ENCODE measurements around the gene NUBPL.
"Not testable (repeated sequence)": the region's sequence is repeated elsewhere in the genome, so short reads cannot be mapped to it uniquely, and the experiment has no call there.

NUBPL gene

DNA sequence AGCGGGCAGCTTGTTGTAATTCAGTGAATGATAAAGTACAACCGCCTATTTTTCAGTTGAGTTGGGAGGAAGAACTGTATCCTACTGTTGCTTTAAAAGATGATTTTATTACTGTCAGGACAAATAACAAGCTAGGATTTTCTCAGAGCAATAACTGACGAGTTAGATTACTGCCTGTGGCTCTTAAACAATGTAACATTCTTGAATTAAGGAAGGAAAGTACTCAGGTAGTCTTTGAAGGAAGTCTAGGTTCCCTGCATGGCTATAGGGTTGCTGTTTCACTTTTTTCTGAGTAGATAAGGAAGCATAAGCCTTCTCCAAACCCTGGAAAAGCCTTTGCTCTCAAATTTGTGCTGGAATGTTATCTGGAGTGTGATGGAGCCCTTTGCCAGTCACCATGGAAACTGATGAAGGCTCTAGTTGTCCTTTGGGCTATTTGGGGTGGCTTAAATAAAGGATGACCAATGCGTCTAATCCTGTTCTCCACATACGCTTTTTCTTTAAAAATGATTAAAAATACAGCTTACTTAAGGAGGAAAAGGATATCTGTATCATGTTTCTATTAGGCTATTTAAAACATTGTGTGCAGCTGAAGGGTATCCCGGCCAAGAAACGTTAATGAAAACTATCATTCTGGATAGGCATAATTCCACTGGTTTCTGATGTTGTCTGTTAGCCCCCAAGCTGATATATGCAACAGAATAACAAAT, 17.7 kb downstream of the NUBPL start:
- no peak for DNase-seq

DNA sequence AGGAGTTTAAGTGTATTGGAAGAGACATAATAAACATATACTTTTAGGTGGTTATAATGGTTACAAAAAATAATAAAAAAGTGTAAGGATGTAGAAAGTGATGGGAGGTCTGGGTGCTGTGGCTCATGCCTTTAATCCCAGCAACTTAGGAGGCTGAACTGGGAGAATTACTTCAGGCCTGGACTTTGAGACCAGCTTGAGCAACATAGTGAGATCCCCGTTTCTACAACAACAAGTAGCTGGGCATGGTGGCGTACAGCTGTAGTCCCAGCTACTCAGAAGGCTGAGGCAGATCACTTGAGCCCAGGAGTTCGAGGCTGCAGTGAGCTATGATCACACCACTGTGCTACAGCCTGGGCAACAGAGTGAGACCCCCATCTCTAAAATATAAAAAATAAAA, 19.0 kb downstream of the NUBPL start:
- no peak for DNase-seq

DNA sequence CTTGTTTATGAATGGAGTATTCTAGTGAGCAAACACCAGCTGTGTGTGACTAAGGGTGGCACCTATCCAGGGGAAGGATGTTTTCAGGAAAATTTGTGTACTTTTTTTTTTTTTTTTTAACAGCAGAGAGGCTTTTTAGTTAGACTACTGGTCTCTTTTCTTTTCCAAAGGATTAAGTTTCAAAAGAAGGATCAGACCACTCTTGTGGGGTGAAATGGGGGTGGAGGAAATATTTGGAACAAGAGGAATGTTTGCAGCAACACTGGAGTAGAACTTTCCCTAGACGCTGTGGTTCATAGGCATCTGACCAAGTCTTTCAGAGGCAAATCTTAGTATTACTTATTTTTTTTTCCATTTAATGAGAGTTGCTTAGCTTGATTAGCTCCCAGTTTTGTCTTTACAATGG, 21.1 kb downstream of the NUBPL start:
- DNase-seq, result no peak

DNA sequence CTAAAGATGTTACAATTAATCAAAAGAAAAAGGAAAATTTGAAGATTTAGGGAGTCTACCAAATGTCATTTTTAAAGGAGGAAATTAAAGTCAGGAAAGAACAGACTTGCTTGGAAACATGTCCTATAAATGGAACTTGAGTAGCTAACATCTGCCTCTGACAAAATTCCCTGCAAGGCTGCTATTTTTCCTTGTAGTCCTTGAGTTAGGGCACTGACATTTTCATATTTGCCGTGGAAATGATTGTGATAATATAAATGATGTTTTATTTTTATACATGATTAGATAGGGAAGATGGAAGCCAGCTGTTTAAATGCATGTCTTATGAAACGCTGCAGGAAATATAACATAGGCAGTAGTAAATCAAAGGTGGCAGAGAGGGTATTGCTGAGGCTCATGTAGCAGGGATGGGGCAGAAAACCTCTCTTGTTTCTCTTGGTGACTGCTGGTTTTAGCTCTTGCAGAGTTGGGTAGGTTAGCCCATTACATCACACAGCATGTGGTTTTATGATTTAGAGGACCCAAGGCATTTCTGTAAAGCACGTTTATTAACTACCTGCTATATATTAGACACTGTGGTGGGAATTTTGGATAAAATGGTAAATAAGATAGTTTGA, 21.7 kb downstream of the NUBPL start:
- no peak for DNase-seq

DNA sequence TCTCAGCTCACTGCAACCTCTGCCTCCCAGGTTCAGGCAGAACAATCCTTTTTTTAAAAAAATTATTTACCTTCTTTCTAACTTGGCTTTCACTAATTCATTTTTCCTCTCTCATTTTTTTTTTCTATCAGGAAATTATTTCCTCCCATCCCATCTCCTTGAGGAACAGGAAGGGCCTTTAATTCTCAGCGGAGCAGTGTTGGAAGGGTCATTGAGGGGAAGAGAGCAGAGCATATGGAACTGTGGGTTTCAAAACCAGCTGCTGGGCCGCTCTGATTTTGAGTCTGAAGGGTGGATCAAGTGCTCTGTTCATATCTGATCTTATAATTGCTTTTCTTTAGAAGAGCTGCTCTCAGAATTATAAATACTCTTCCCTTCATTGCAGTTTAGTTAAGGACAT, 29.0 kb downstream of the NUBPL start:
- DNase-seq, result no peak

DNA sequence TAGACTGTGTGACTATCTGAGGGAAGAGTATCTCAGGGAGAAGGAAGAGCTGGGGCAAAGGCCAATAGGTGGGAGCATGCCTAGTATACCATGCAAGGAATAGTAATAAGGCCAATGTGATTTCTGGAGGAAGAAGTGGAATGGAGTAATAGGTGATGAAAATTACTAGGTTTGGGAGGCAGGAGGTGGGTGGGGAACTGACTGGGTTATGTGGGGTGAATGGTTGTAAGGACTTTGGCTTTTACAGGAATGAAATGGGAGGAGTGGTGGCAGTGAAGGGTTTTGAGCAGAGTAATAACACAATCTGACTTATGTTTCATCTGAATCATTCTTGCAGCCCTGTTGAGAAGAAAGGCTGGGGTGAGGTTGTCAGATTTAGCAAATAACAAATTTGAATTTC, 30.9 kb downstream of the NUBPL start:
- DNase-seq, result no peak

DNA sequence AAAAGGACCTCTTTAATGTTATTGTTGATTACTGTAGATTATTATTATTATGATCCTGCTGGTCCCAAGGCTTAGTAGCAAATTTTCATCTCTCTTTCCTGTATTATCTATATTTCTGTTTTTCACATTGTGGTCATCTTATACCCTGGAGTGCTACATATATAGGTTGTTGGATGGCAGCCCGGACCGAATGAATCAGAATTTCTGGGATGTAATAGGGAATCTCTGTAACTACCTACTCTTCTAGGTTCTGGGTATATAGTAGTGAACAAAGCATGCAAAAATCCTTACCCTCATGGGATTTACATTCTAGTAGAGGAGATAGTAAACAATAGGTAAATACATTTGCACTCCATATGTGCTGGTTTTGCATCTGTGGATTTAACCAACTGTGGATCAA, 31.4 kb downstream of the NUBPL start:
- no peak for DNase-seq

DNA sequence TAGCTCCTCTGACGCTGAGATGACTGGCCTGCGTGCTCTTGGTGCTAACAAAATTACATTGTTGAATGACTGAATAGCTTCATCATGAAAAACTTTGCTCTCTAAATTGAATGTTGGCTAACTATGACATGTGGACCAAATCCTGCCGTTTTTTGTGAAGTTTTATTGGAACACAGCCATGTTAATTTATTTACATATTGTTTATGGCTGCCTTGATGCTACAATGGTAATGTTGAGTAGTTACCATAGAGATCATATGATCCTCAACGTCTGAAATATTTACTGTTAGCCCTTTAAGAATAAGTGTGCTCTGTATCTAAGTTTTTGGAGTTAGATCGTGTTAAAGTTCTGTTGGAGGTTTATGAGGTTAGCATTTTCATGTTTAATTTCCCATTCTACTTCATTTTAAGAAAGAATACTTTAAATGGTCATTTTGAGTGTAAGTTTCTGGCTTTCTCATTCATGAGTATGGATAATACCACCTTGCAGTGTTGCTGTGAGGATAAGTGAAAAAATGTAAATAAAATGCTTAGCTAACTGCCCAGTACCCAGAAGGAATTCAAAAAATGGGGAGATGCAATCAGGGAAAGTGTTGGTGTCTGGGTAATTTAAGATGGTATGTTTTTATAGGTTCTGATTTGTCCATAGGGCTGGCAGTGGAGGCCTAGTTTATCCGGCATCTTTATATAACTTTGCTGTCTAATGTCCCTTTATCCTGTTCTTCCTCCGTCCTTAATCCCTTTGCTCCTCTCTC, 35.3 kb downstream of the NUBPL start:
- no peak for DNase-seq

DNA sequence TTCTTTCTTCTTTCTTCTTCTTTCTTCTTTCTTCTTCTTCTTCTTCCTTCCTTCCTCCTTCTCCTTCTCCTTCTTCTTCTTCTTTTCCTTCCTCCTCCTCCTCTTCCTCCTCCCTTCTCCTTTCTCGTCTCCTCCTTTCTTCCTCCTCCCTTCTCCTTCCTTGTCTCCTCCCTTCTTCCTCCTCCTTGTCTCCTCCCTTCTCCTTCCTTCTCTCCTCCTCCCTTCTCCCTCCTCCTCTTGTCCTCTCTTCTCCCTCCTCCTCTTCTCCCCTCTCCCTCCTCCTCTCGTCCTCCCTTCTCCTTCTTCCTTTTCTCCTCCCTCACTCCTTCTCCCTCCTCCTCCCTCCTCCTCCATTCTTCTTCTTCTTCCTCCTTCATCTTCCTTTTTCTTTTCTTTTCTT, 44.5 kb downstream of the NUBPL start:
- no peak for DNase-seq

DNA sequence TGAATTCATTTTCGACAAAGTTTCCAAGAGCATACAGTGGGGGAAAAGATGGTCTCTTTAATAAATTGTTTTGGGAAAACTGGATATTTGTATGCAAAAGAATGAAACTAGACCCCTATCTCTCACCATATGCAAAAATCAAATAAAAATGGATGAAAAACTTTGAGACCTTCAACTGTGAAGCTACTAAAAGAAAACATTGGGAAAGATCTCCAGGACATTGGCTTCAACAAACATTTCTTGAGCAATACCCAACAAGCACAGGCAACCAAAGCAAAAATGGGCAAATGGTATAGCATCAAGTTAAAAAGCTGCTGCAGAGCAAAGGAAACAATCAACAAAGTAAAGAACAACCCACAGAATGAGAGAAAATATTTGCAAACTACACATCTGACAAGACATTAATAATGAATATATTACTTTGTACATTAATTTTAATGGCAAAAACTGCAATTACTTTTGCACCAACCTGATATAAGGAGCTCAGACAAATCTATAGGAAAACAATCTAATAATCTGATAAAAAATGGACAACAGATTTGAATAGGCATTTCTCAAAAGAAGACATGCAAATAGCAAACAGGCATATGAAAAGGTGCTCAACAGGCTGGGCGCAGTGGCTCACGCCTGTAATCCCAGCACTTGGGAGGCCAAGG, 50.7 kb downstream of the NUBPL start:
- DNase-seq, result no peak

DNA sequence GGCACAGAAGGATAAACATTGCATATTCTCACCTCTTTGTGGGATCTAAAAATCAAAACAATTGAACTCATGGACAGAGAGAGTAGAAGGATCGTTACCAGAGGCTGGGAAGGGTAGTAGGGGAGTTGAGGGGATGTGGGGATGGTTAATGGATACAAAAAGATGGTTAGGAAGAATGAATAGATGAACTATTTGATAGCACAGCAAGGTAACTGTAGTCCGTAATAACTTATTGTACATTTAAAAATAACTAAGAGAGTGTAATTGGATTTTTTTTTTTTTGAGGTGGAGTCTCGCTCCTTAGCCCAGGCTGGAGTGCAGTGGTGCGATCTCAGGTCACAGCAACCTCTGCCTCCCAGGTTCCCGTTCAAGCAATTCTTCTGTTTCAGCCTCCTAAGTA, 52.0 kb downstream of the NUBPL start:
- no peak for DNase-seq

DNA sequence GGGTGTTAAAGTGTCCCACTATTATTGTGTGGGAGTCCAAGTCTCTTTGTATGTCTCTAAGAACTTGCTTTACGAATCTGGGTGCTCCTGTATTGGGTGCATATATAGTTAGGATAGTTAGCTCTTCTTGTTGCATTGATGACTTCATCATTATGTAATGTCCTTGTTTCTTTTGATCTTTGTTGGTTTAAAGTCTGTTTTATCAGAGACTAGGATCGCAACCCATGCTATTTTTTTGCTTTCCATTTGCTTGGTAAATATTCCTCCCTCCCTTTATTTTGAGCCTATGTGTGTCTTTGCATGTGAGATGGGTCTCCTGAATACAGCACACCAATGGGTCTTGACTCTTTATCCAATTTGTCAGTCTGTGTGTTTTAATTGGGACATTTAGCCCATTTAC, 57.7 kb downstream of the NUBPL start:
- not testable (repeated sequence) for DNase-seq

DNA sequence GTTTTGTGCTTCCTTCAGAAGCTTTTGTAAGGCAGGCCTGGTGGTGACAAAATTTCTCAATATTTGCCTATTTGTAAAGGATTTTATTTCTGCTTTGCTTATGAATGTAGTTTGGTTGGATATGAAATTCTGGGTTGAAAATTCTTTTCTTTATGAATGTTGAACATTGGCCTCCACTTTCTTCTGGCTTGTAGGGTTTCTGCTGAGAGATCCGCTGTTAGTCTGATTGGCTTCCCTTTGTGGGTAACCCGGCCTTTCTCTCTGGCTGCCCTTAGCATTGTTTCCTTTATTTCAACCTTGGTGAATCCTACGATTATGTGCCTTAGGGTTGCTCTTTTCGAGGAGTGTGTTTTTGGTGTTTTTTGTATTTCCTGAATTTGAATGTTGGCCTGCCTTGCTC, 58.2 kb downstream of the NUBPL start:
- DNase-seq, result no peak

DNA sequence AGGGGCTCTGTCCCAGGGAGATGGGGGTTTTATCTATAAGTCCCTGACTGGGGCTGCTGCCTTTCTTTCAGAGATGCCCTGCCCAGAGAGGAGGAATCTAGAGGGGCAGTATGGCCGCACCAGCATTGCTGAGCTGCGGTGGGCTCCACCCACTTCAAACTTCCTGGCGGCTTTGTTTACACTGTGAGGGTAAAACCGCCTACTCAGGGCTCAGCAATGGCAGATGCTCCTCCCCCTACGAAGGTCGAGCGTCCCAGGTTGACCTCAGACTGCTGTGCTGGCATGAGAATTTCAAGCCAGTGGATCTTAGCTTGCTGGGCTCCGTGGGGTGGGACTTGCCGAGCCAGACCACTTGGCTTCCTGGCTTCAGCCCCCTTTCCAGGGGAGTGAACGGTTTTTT, 59.7 kb downstream of the NUBPL start:
- not testable (repeated sequence) for DNase-seq

DNA sequence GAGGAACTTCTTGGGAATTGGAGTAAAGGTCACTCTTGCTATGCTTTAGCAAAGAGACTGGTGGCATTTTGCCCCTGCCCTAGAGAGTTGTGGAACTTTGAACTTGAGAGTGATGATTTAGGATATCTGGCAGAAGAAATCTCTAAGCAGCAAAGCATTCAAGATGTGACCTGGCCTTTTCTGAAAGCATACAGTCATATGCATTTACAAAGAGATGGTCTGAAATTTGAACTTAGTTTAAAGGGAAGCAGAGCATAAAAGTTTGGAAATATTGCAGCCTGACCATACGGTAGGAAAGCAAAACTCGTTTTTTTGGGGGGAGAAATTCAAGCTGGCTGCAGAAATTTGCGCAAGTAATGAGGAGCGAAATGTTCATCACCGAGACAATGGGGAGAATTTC, 60.9 kb downstream of the NUBPL start:
- DNase-seq, result no peak

DNA sequence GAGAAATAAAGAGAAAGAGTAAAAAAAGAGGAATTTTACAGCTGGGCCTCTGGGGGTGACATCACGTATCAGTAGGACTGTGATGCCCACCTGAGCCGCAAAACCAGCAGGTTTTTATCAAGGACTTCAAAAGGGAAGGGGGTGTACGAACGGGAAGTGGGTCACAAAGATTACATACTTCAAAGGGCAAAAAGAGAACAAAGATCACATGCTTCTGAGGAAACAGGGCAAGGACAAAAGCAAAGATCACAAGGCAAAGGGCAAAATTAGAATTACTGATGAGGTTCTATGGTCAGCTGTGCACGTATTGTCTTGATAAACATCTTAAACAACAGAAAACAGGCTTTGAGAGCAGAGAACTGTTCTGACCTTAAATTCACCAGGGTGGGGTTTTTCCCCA, 91.7 kb downstream of the NUBPL start:
- not testable (repeated sequence) for DNase-seq

DNA sequence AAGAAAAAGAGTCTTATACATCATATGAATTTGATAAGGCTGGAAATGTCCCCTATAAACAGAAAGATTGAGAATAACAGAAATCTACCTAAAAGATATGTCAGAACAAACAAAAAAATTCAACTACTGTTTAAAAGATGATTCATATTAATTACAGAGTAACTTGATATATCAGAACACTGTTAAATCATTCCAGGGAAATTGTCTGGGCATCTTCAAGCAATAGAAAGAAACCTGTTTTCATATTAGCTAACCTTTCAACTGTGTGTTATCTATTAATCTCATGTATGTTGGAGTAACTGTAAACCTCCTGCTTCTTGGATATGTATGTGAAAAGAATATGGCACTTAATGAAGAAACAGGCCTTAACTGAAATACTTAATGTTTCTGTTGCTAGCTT, 96.7 kb downstream of the NUBPL start:
- no peak for DNase-seq

DNA sequence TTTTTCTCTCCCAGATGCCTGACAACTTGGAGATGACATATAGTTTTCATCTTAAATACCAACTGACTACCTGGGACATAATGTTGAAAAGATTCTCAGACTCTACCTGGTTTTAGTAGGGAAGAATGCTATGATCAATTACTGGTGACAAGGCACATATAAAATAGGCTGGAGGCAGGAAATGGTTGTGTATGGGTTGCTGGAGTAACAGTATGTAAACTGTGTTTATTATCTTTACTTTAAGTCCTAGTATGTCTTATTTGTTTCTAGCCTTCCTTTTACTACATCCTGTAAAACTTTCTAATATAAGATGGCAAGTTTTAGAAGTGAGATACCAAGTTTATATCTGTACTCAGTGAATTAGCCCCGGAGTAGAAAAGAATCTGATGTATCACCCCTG, 98.1 kb downstream of the NUBPL start:
- DNase-seq, result no peak

DNA sequence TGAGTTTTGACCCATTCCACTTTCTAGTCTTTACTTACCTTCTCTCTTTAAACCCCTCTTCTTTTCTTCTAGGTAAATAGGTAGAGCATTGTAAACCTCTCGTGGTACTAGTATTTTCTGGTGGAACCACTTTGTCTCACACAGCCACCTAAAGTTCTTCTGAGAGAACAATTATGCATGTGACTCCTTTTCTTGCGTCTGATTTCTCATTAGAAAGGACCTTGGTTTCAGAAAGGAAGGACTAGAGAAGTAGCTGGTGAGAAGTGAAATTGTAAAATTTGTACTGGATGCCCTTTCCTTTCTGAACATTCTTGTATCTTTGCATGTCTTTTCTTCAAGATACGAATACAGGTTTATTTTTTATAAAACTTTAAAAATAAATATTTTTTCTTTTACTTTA, 99.0 kb downstream of the NUBPL start:
- no peak for DNase-seq

DNA sequence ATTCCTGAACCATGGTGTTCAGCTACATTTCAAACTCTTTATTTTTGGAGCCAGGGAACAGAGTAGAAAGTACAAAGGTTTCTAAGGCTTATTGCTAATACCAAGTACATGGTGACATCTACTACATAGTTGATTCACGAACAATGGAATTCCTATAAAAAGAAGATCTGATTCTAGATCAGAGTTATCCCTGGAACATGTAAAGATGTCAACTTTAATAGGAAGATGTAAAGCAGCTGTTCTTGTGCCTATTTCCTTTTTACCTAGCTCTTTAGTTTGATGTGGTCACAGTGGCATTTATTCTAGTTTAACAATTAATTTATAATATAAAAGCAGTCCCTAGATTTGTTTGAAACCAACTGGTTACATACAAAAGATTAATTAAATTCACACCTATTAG, 99.5 kb downstream of the NUBPL start:
- DNase-seq, result no peak

DNA sequence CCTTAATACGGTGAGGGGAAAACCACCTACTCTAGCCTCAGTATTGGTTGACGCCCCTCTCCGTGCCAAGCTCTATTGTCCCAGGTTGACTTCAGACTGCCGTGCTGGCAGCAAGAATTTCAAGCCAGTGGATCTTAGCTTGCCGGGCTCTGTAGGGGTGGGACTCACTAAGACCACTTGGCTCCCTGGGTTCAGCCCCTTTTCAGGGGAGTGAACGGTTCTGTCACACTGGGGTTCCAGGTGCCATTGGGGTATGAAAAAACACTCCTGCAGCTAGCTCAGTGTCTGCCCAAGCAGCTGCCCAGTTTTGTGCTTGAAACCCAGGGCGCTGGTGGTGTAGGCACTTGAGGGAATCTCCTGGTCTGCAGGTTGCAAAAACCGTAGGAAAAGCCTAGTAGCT, 107.1 kb downstream of the NUBPL start:
- DNase-seq, result no peak

DNA sequence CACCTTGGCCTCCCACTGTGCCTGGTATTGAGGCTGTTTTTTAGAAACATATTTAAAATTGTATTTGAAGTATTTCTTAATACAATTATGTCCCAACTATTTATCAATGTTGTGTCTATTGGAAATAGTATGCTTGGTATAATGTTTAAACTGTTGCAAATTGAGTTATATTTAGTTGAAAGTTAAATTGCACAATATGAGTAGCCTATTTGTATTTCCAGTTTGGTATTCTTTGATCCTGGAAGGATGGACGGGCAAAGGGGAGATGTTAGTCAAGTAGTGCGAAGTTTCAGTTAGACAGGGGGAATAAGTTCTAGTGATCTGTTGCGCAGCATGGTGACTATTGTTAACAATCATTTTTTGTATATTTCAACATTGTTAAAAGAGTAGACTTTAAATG, 111.5 kb downstream of the NUBPL start:
- no peak for DNase-seq

DNA sequence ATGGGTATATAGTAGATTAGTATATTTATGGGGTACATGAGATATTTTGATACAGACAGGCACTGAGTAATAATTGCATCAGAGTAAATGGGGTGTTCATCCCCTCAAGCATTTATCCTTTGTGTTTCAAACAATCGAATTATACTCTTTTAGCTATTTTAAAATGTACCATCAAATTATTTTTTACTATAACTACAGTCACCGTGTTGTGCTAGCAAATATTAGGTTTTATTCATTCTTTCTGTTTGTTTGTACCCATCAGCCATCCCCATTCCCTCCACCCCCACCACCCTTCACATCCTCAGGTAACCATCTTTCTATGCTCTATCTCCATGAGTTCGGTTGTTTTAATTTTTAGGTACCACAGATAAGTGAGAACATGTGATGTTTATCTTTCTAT, 115.8 kb downstream of the NUBPL start:
- no peak for DNase-seq

DNA sequence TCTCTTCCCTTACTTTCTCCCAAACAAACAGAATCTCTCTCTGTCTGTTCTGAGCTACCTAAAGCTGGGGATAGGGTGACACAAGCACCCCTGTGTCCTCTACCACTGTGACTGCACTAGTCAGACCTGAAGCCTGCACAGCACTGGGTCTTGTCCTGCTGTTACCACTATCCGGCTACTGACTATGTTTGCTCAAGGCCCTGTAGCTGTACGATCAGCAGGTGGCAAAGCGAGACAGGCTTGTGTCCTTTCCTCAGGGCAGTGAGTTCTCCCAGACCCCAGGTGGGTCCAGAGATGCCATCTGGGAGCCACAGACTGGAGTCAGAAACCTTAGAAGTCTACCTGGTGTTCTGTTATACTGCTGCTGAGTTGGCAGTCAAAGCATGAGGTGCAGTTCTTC, 116.4 kb downstream of the NUBPL start:
- no peak for DNase-seq

Measured in activated CD4-positive, alpha-beta T cell treated with anti-CD3 and anti-CD28 coated beads, Interleukin-2, Interleukin-6, amounts not matched to agents 100 ng/mL and 50 ng/mL, durations not matched to agents 16 hours and 8 hours (primary cell).